Raji (cell line): ENCODE results near the gene POLR3GL.

Source experiments
- POLR2A ChIP-seq: IDR thresholded peaks from 2 replicates; pipeline ENCODE4 v1.6.1; 2011; ENCODE audit warnings: low read depth, low read length, control low read depth; ENCODE audit not compliant: insufficient read depth

POLR3GL gene

DNA sequence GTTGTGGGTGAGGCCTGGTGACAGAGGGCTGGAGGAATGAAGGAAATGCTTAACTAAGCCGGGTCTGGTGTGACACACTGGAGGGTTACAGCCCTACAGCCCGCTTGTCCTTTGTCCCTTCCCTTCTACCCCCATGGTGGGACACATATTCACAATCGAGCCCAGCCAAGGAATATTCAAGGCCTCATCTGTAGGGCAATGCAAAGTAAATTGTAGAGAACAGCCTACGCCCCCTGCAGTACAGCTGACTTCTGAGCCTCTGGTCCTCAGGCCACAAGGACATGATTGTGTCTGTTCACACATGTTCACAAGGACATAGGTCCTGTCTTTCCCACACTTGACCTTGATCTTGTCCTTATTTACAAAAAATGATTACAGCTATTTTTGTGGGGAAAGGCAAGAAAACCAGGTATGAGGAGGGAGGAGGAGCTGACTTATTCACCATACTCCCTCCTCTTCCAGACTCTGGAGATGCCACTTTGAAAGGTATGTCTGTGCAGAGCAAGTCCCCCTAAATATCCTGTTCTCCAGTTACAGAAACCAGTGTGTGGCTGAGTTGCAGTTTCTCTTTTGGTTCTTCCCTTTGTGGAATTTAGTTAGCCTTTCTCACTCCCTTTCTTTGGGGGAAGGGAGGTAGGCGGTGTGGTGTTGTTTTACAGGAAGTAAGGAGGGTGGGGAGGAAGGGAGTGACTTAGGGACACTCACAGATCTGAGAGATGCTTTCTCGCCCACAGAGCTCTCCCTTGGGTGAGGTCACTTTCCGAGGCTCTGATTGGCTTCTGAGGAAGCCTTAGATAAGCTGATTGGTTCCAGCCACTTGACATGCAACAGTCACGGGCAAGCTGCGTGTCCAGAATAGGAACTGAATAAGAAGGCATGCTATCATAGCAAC lies 14.6 kb downstream of the POLR3GL start:
- TF ChIP-seq POLR2A = 0 out of 2 replicates have a peak, but pooled peaks have one; percentile 21

DNA sequence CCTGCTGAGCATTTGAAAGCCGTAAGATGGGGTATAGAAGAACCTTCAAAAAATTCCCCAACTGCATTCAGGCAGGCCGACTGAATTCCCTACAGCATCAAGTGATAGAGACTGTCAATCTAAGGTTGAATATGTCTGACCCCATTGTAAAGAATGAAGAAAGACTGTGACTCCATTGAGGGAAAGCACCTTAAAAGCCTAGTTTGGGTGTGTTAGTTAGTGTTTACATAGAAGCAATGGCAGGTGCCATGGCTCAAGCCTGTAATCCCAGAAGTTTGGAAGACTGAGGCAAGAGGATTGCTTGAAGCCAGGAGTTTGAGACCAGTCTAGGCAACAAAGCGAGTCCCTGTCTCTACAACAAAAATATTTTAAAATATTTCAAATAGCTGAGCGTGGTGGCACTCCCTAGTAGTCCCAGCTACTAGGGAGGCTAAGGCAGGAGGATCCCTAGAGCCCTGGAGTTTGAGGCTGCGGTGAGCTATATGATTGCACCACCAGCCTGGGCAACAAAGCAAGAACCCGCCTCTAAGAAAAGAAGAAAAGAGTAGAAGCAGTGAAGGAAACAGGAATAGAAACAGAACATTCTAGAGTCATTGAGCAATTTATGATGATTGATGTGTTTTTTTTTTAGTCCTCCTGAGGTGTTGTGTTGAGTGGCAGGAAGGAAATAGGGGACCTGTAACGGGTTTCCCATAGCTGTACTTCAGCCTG lies 15.4 kb downstream of the POLR3GL start:
- peak; percentile 18; the same call in 1 of the 2 replicates for TF ChIP-seq POLR2A

- TF ChIP-seq POLR2A = no peak
Observed at GRCh38 chr1:145980457-145980994, 16.0 kb downstream of the POLR3GL start.

DNA sequence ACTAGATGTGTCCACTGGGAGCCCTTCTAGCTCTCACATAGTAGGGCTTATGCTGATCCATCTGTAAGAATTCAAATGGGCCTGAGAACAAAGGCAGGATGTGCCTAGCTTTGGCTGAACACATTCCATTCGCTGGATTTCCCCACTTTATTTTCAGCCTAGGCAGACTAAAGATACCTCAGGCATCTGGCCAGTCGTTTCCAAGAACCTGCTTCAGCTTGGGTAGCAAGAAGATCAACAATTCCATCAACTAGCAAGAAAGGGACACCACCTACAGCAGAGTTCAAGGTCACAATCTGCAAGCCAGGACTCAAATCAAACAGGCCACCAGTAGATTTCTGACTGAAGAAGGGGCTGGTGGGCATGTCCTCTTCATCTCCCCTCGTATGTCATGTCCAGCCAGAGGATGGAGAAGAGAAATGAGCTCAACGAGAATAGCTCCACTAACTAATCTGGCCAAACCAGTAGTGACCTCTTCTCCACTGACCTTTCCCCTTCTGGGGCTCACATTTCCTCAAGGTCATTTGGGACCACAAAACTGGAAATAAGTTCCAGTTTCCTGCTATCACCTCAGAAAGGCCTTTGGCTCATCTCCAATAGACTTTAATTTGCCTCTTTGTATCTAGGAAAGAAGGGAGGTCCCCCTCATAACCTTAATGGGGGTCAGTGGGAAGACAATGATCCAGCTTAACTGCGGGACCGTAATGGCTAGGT lies 17.7 kb downstream of the POLR3GL start:
- no peak for TF ChIP-seq POLR2A

- TF ChIP-seq POLR2A = no peak
Observed at GRCh38 chr1:145983206-145983675, 18.8 kb downstream of the POLR3GL start.

GRCh38 chr1:145983960-145984830 lies 19.7 kb downstream of the POLR3GL start:
- no peak for TF ChIP-seq POLR2A

DNA sequence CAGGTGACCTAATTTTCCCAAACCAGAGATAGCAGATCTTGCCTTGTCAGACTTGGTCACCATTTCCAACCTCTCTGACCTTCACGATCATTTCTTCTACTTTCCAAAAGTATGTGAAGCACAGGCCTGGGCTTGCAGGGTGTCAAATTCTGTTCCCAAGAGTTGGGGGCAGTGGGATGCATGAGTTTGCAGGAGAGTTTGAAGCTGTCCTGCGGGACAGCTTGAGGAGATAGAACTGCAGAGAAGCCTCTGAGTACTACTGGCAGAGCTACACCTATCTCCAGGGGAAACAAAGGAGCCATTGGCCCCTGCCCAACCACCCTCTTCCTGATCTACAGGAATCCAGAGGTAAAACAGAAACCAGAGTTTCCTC lies 20.6 kb downstream of the POLR3GL start:
- no peak for TF ChIP-seq POLR2A

- TF ChIP-seq POLR2A = no peak
Observed at GRCh38 chr1:145985502-145986439, 21.3 kb downstream of the POLR3GL start.

DNA sequence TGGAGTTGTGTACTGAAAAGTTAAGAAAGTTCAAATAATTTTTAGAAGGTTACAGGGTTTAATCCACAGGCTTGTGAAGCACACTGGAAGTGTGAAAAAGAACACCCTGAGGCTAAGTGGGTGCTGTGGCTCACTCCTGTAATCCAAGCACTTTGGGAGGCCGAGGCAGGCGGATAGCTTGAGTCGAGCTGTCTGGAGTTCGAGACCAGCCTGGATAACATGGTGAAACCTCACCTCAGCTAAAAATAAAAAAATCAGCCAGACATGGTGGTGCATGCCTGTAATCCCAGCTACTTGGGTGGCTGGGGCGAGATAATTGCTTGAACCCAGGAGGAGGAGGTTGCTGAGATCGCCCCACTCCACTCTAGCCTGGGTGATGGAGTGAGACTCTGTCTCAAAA lies 22.1 kb downstream of the POLR3GL start:
- TF ChIP-seq POLR2A = no peak

DNA sequence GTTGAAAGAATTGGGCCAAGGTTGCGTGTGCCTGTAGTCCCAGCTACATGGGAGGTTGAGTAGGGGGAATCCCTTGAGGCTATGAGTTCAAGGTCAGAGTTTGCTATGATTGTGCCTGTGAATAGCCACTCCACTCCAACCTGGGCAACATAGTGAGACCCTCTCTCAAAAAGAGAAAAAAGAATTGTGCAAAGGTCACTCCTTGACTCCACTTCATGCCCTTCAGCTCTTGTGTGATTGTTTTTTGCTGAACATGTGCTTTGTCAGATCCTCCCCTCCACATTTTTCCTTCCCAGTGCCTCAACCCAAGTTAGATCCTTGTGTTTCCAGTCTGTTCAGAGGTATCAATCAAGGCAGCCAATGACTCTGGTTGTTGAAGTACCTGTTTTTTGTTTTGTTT lies 23.4 kb downstream of the POLR3GL start:
- TF ChIP-seq POLR2A = no peak

GRCh38 chr1:145988773-145989172 lies 24.3 kb downstream of the POLR3GL start:
- TF ChIP-seq POLR2A = no peak

- no peak for TF ChIP-seq POLR2A
Observed at GRCh38 chr1:145990249-145990855, 25.9 kb downstream of the POLR3GL start.
